Nucleus accumbens (tissue), 56 donors: ENCODE measurements around the gene CD274.
"Not testable (repeated sequence)": the region's sequence is repeated elsewhere in the genome, so short reads cannot be mapped to it uniquely, and the experiment has no call there.

Experiments
- DNase-seq, 56 donors: peaks; one replicate each; lab custom pipeline; 2025; lab: John Stamatoyannopoulos, UW

The CD274 gene

DNA sequence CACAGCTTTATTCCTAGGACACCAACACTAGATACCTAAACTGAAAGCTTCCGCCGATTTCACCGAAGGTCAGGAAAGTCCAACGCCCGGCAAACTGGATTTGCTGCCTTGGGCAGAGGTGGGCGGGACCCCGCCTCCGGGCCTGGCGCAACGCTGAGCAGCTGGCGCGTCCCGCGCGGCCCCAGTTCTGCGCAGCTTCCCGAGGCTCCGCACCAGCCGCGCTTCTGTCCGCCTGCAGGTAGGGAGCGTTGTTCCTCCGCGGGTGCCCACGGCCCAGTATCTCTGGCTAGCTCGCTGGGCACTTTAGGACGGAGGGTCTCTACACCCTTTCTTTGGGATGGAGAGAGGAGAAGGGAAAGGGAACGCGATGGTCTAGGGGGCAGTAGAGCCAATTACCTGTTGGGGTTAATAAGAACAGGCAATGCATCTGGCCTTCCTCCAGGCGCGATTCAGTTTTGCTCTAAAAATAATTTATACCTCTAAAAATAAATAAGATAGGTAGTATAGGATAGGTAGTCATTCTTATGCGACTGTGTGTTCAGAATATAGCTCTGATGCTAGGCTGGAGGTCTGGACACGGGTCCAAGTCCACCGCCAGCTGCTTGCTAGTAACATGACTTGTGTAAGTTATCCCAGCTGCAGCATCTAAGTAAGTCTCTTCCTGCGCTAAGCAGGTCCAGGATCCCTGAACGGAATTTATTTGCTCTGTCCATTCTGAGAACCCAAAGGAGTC lies at the start of gene CD274:
TSS of gene CD274 (plus strand) at position 184 of the 733 bp plus-strand sequence. CDS start 5,572 bp downstream, outside the sequence.
- peak in 52 of 56 donors; percentile 13 to 80 (median 60) for DNase-seq

GRCh38 chr9:5402217-5402616 lies 48.1 kb upstream of the CD274 start:
- no peak for DNase-seq

- DNase-seq = no peak
Measured at GRCh38 chr9:5408596-5408995, 41.7 kb upstream of the CD274 start.

DNA sequence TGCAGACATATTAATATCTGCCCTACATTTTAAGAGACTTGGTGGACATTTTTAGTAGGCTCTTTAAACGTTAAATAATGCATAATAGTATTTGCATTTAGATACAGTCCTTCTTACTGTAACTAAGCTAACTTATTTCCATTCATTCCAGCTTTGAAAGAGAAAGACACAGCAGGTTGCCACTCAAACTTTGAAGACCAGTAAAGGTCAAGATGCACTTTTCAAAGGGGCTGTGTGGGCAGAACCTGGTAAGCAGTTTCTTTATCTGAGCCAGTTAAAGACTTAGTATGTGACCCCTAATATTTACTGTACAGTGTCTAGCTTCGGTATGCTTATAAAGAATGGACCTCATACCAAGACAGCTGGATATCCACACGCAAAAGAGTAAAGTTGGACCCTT lies 33.4 kb upstream of the CD274 start:
- no peak for DNase-seq

GRCh38 chr9:5418481-5418880 lies 31.9 kb upstream of the CD274 start:
- no peak for DNase-seq

GRCh38 chr9:5419987-5420386 lies 30.4 kb upstream of the CD274 start:
- DNase-seq = no peak

GRCh38 chr9:5421163-5421562 lies 29.2 kb upstream of the CD274 start:
- no peak for DNase-seq

DNA sequence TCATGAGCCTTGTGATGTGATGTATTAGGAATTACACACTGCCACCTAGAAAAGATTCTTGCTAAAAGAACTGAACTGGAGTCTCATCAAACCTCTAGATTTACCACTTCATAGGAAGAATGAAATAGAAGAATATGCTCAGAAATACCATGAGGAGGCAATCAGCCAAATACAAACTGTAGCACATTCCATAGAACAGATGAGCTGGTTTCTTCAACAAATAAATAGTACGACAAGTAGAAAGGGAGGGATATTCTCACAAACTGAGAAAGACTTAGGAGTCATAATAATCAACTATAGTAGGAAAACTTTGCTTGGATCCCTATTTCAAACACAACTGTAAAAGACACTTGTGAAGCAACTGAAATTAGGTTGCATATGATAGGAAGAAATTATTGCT lies 28.1 kb upstream of the CD274 start:
- no peak for DNase-seq

GRCh38 chr9:5425006-5425628 lies 25.2 kb upstream of the CD274 start:
- DNase-seq = no peak

GRCh38 chr9:5427005-5427404 lies 23.3 kb upstream of the CD274 start:
- DNase-seq = no peak

DNA sequence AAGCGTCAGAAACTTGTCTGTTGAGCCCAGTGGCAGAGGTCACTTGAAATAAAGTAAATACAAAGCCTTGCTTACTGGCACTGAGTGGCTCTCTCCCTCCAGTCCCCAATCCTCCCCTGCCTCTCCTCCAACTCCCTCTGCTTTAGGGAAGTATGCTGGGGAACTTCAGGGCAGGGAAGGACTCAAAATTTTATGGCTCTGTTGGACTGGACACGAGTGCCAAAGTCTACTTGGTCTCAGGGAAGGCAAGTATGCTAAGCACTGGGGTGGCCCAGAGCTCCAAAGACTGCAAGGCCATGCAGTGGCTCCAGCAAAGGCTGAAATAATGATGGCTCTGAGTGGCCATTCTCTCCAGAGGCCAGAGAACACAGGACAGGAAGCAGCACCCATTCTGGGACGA lies 22.2 kb upstream of the CD274 start:
- no peak for DNase-seq

GRCh38 chr9:5428794-5429528 lies 21.4 kb upstream of the CD274 start:
- DNase-seq = no peak

DNA sequence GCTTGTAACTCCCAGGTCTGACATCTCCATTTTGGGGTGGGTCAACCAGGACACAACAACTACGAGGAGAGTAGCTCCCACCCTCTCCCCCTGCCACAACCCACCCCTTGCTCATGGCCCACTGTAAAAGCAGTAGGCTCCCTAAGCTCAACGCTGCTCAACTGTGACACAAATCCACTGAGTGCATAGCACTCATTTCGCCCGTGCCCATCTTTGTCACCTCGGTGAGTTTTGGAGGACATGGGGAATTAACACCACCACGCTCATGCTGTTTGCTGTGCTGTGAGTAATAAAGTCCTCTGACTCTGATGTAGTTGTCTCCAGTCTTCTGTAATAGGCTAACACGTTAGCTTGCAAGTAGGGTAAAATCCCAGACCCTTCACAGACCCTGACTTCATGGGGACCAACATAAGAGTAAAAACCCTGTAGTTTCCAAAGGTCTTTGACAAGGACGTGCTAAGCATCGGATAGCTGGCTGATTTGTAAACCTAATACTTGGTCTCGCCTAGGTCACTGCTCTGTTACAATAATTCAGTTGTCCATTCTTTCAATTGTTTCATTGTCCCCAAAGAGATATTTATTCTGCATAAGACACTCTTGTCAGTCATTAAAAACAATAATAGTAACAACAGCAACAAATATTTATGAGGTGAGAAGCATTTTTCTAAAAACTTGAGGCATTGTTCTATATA lies 20.3 kb upstream of the CD274 start:
- DNase-seq = peak in 9 of 56 donors; percentile 8 to 47 (median 12)

DNA sequence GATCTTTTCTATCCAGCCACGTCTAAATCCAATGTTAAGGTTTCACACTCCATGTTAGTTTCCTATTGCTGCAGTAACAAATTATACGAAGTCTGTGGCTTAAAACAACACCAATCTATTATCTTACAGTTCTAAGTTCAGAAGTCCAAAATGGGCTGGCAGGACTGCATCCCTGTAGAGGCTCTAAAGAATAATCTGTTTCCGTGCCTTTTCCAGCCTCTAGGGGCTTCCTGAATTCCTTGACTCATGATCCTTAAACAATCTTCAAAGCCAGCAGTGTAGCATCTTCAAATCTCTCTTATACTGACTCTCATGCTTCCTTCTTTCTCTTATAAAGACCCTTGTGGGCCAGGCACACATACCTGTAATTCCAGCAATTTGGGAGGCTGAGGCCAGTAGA lies 19.4 kb upstream of the CD274 start:
- no peak for DNase-seq

GRCh38 chr9:5432890-5433289 lies 17.5 kb upstream of the CD274 start:
- not testable (repeated sequence) for DNase-seq

DNA sequence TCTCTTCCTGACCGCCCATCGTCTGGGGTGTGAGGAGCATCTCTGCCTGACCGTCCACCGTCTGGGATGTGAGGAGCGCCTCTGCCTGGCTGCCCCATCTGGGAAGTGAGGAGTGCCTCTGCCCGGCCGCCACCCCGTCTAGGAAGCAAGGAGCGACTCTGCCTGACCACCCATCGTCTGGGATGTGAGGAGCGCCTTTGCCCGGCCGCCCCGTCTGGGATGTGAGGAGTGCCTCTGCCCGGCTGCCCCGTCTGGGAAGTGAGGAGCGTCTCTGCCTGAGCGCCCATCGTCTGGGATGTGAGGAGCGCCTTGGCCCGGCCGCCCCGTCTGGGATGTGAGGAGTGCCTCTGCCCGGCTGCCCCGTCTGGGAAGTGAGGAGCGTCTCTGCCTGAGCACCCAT lies 17.0 kb upstream of the CD274 start:
- not testable (repeated sequence) for DNase-seq

- not testable (repeated sequence) for DNase-seq
Measured at GRCh38 chr9:5433841-5434810, 16.2 kb upstream of the CD274 start.

GRCh38 chr9:5435912-5436311 lies 14.4 kb upstream of the CD274 start:
- no peak for DNase-seq

GRCh38 chr9:5436441-5436840 lies 13.9 kb upstream of the CD274 start:
- DNase-seq = no peak
